ENCODE measurements around the gene TMTC1. TPM values are rescaled to one million over a fixed set of nuclear protein-coding genes. Genes with fewer than 3 reads are reported as not detected.
"Not testable (repeated sequence)": the region's sequence is repeated elsewhere in the genome, so short reads cannot be mapped to it uniquely, and the experiment has no call there.

The TMTC1 gene
- total RNA-seq, 1 donor from 2014 or later, result 1.4 TPM

GRCh38 chr12:29660847-29661246 is 122.9 kb downstream of the TMTC1 start:
- intact Hi-C loops (cut with micrococcal nuclease), result no loop called here
- Mint-ChIP-seq H3K36me3 (ENCODE audit: low read depth) (no peaks in the 10 kb centered on the region), H3K27ac (no peak overlapping the region), H3K4me3 (ENCODE audit: low read depth) (no peak overlapping the region), H3K9me3 (no peaks in the 10 kb centered on the region), H3K4me1 (ENCODE audit: low read depth) (no peaks in the 10 kb centered on the region), H3K27me3 (ENCODE audit: low read depth) (no peaks in the 10 kb centered on the region)
- DNase-seq (ENCODE audit: low spot score), result no peak

- no peaks in the 10 kb centered on the region for H3K27me3 Mint-ChIP-seq (ENCODE audit: low read depth)
- DNase-seq (ENCODE audit: low spot score), result no peak
- no peaks in the 10 kb centered on the region for H3K36me3 Mint-ChIP-seq (ENCODE audit: low read depth)
- no peak overlapping the region for H3K4me3 Mint-ChIP-seq (ENCODE audit: low read depth)
- no peaks in the 10 kb centered on the region for H3K4me1 Mint-ChIP-seq (ENCODE audit: low read depth)
- intact Hi-C loops (cut with micrococcal nuclease), result no loop called here
- no peak overlapping the region for H3K27ac Mint-ChIP-seq
- H3K9me3 Mint-ChIP-seq, result no peaks in the 10 kb centered on the region
These were observed 126.8 kb downstream of the TMTC1 start for GRCh38 chr12:29656762-29657538.

DNA sequence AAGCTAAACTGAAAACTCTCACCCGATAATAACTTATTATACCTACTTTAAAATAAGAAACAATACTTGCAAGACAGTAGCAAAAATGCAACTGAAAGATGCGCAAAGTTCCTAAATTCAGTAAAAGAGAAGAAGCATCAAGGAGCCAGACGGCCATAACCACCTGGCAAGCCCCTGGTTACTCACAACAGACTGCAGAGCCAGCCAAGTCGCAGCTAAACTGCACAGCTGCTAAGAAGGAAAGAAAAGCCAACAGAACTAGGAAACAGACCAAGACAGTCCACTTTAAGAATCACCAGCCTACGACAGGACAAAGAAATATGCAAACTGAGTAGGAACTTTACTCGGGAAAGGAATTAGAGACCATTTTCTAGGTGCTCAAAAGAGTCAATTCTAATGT is 127.9 kb downstream of the TMTC1 start:
- Mint-ChIP-seq H3K27me3 (ENCODE audit: low read depth) (no peaks in the 10 kb centered on the region), H3K4me1 (ENCODE audit: low read depth) (no peaks in the 10 kb centered on the region)

GRCh38 chr12:29653286-29653685 is 130.5 kb downstream of the TMTC1 start:
- Mint-ChIP-seq H3K4me1 (ENCODE audit: low read depth) (no peaks in the 10 kb centered on the region), H3K27ac (no peak overlapping the region), H3K36me3 (ENCODE audit: low read depth) (no peaks in the 10 kb centered on the region), H3K4me3 (ENCODE audit: low read depth) (no peak overlapping the region), H3K9me3 (no peaks in the 10 kb centered on the region), H3K27me3 (ENCODE audit: low read depth) (no peaks in the 10 kb centered on the region)
- DNase-seq (ENCODE audit: low spot score), result no peak
- intact Hi-C loops (cut with micrococcal nuclease), result no loop called here

More for the DNA sequence above, 127.9 kb downstream of the TMTC1 start:
- intact Hi-C loops (cut with micrococcal nuclease), result no loop called here
- Mint-ChIP-seq H3K9me3 (no peaks in the 10 kb centered on the region), H3K36me3 (ENCODE audit: low read depth) (no peaks in the 10 kb centered on the region), H3K27ac (no peak overlapping the region), H3K4me3 (ENCODE audit: low read depth) (no peak overlapping the region)
- no peak for DNase-seq (ENCODE audit: low spot score)

GRCh38 chr12:29650371-29650770 is 133.4 kb downstream of the TMTC1 start:
- intact Hi-C loops (cut with micrococcal nuclease), result no loop called here
- no peaks in the 10 kb centered on the region for H3K36me3 Mint-ChIP-seq (ENCODE audit: low read depth)
- H3K4me3 Mint-ChIP-seq (ENCODE audit: low read depth), result no peak overlapping the region
- no peaks in the 10 kb centered on the region for H3K9me3 Mint-ChIP-seq
- H3K27me3 Mint-ChIP-seq (ENCODE audit: low read depth), result no peaks in the 10 kb centered on the region
- no peaks in the 10 kb centered on the region for H3K4me1 Mint-ChIP-seq (ENCODE audit: low read depth)
- H3K27ac Mint-ChIP-seq, result no peak overlapping the region
- no peak for DNase-seq (ENCODE audit: low spot score)

- Mint-ChIP-seq H3K27ac (no peak overlapping the region), H3K9me3 (no peaks in the 10 kb centered on the region), H3K27me3 (ENCODE audit: low read depth) (no peaks in the 10 kb centered on the region), H3K4me3 (ENCODE audit: low read depth) (no peak overlapping the region), H3K4me1 (ENCODE audit: low read depth) (no peaks in the 10 kb centered on the region), H3K36me3 (ENCODE audit: low read depth) (no peaks in the 10 kb centered on the region)
- no peak for DNase-seq (ENCODE audit: low spot score)
- intact Hi-C loops (cut with micrococcal nuclease), result no loop called here
These were observed 134.0 kb downstream of the TMTC1 start for GRCh38 chr12:29649722-29650121.

- H3K36me3 Mint-ChIP-seq (ENCODE audit: low read depth), result no peaks in the 10 kb centered on the region
- no peak overlapping the region for H3K4me3 Mint-ChIP-seq (ENCODE audit: low read depth)
- intact Hi-C loops (cut with micrococcal nuclease), result no loop called here
- no peaks in the 10 kb centered on the region for H3K9me3 Mint-ChIP-seq
- H3K4me1 Mint-ChIP-seq (ENCODE audit: low read depth), result no peaks in the 10 kb centered on the region
- no peak for DNase-seq (ENCODE audit: low spot score)
- no peak overlapping the region for H3K27ac Mint-ChIP-seq
- H3K27me3 Mint-ChIP-seq (ENCODE audit: low read depth), result no peaks in the 10 kb centered on the region
These were observed 139.1 kb downstream of the TMTC1 start for GRCh38 chr12:29644536-29645162.

- Mint-ChIP-seq H3K27me3 (ENCODE audit: low read depth) (no peaks in the 10 kb centered on the region), H3K36me3 (ENCODE audit: low read depth) (no peaks in the 10 kb centered on the region), H3K4me3 (ENCODE audit: low read depth) (no peak overlapping the region), H3K9me3 (no peaks in the 10 kb centered on the region), H3K27ac (no peak overlapping the region), H3K4me1 (ENCODE audit: low read depth) (no peaks in the 10 kb centered on the region)
- no peak for DNase-seq (ENCODE audit: low spot score)
- intact Hi-C loops (cut with micrococcal nuclease), result no loop called here
These were observed 143.0 kb downstream of the TMTC1 start for GRCh38 chr12:29640589-29641345.

- Mint-ChIP-seq H3K27ac (no peak overlapping the region), H3K36me3 (ENCODE audit: low read depth) (no peaks in the 10 kb centered on the region), H3K4me1 (ENCODE audit: low read depth) (no peaks in the 10 kb centered on the region), H3K4me3 (ENCODE audit: low read depth) (no peak overlapping the region), H3K9me3 (no peaks in the 10 kb centered on the region), H3K27me3 (ENCODE audit: low read depth) (no peaks in the 10 kb centered on the region)
- no peak for DNase-seq (ENCODE audit: low spot score)
- intact Hi-C loops (cut with micrococcal nuclease), result no loop called here
These were observed 143.7 kb downstream of the TMTC1 start for GRCh38 chr12:29639893-29640495.

- H3K4me3 Mint-ChIP-seq (ENCODE audit: low read depth), result no peak overlapping the region
- H3K27me3 Mint-ChIP-seq (ENCODE audit: low read depth), result no peaks in the 10 kb centered on the region
- no peaks in the 10 kb centered on the region for H3K9me3 Mint-ChIP-seq
- no peaks in the 10 kb centered on the region for H3K36me3 Mint-ChIP-seq (ENCODE audit: low read depth)
- H3K4me1 Mint-ChIP-seq (ENCODE audit: low read depth), result no peaks in the 10 kb centered on the region
- no peak overlapping the region for H3K27ac Mint-ChIP-seq
- intact Hi-C loops (cut with micrococcal nuclease), result no loop called here
- DNase-seq (ENCODE audit: low spot score), result no peak
These were observed 145.2 kb downstream of the TMTC1 start for GRCh38 chr12:29638528-29638927.

DNA sequence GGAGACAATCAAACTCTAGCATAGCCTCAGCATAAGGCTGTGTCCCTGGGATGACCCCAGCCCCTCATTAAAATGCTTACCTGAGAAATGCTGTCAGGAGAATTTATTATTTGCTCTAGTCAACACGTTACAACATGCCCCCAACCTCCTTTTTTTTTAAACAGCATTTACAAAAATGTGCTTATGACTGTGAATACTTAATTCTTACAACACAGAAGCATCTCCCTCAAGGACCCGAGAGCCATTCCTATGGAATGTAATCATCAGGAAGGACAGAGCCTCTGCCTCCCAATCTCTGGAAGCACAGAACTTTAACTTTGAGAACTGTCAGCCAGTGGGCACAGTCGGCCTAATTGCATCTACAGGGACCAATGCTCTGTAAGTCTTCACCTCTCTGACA is 149.7 kb downstream of the TMTC1 start:
- no peak for DNase-seq (ENCODE audit: low spot score)
- intact Hi-C loops (cut with micrococcal nuclease), result no loop called here
- Mint-ChIP-seq H3K9me3 (no peaks in the 10 kb centered on the region), H3K27ac (no peak overlapping the region), H3K36me3 (ENCODE audit: low read depth) (no peaks in the 10 kb centered on the region), H3K4me3 (ENCODE audit: low read depth) (no peak overlapping the region), H3K4me1 (ENCODE audit: low read depth) (no peaks in the 10 kb centered on the region), H3K27me3 (ENCODE audit: low read depth) (no peaks in the 10 kb centered on the region)

DNA sequence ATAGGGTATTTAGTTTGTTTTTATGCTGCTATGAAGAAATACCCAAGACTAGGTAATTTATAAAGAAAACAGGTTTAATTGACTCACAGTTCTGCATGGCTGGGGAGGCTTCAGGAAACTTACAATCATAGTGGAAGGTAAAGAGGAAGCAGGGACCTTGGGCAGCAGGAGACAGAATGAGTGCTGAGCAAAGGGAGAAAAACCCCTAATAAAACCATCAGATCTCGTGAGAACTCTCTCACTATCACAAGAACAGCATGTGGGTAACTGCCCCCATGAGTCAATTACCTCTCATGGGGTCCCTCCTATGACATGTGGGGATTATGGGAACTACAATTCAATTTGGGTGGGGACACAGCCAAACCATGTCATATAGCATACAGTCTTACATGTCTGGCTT is 153.6 kb downstream of the TMTC1 start:
- H3K9me3 Mint-ChIP-seq; H3K27me3 Mint-ChIP-seq (ENCODE audit: low read depth); H3K4me1 Mint-ChIP-seq (ENCODE audit: low read depth); H3K4me3 Mint-ChIP-seq (ENCODE audit: low read depth); DNase-seq (ENCODE audit: low spot score); H3K36me3 Mint-ChIP-seq (ENCODE audit: low read depth); H3K27ac Mint-ChIP-seq; intact Hi-C loops (cut with micrococcal nuclease): not testable (repeated sequence)

DNA sequence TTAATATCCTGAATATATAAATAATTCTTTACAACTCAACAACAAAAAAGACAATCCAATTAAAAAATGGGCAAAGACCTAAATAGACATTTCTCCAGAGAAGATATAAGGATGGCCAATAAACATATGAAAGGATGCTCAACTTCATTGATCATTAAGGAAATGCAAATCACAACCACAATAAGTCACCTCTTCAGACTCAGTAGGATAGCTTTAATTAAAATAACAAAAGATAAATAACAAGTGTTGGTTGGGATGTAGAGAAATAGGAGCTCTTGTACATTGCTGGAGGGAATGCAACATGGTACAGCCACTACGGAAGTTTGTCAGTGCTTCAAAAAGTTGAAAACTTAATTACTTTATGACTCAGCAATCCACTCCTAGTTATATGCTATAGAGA is 156.5 kb downstream of the TMTC1 start:
- H3K27ac Mint-ChIP-seq, result no peak overlapping the region
- no peak for DNase-seq (ENCODE audit: low spot score)
- H3K9me3 Mint-ChIP-seq, result no peaks in the 10 kb centered on the region
- H3K27me3 Mint-ChIP-seq (ENCODE audit: low read depth), result no peaks in the 10 kb centered on the region
- intact Hi-C loops (cut with micrococcal nuclease), result no loop called here
- no peak overlapping the region for H3K4me3 Mint-ChIP-seq (ENCODE audit: low read depth)
- H3K36me3 Mint-ChIP-seq (ENCODE audit: low read depth), result no peaks in the 10 kb centered on the region
- peaks cover 1% of the 10 kb centered on the region for H3K4me1 Mint-ChIP-seq (ENCODE audit: low read depth)

Data from activated T-helper 2 cell treated with anti-CD3 and anti-CD28 coated beads, Interferon-gamma antibody, Interleukin-2, Interleukin-4, amounts not matched to agents 10 μg/mL and 5 μg/mL and 100 μg/mL, durations not matched to agents 14 hours and 24 hours and 36 hours (primary cell).